Measurements from ENCODE around the gene PYDC2. TPM values are rescaled to one million over a fixed set of nuclear protein-coding genes. Genes with fewer than 3 reads are reported as not detected.
"Not testable (repeated sequence)": the region's sequence is repeated elsewhere in the genome, so short reads cannot be mapped to it uniquely, and the experiment has no call there.

The PYDC2 gene
- total RNA-seq, 1 experiment from 2014 or later, result not detected

GRCh38 chr3:191441687-191442086, 19.3 kb upstream of the PYDC2 start:
- no peak for DNase-seq

GRCh38 chr3:191444569-191444968, 16.4 kb upstream of the PYDC2 start:
- Histone ChIP-seq H3K36me3 (no peaks in the 10 kb centered on the region), H3K27me3 (no peaks in the 10 kb centered on the region), H3K9me3 (no peaks in the 10 kb centered on the region), H3K4me3 (no peak overlapping the region)
- DNase-seq, result no peak

More at GRCh38 chr3:191441687-191442086, 19.3 kb upstream of the PYDC2 start:
- Histone ChIP-seq H3K27me3 (no peaks in the 10 kb centered on the region), H3K36me3 (no peaks in the 10 kb centered on the region), H3K4me3 (no peak overlapping the region), H3K9me3 (no peaks in the 10 kb centered on the region)

GRCh38 chr3:191449256-191449655, 11.7 kb upstream of the PYDC2 start:
- Histone ChIP-seq H3K36me3 (no peaks in the 10 kb centered on the region), H3K9me3 (no peaks in the 10 kb centered on the region), H3K27me3 (no peaks in the 10 kb centered on the region), H3K4me3 (no peak overlapping the region)
- no peak for DNase-seq

GRCh38 chr3:191455257-191455952, 5.6 kb upstream of the PYDC2 start:
- Histone ChIP-seq H3K4me3 (no peak overlapping the region), H3K9me3 (no peaks in the 10 kb centered on the region), H3K27me3 (no peaks in the 10 kb centered on the region), H3K36me3 (no peaks in the 10 kb centered on the region)
- no peak for DNase-seq

GRCh38 chr3:191460360-191460759, 603 bp upstream of the PYDC2 start:
- Histone ChIP-seq H3K9me3 (no peaks in the 10 kb centered on the region), H3K4me3 (no peak overlapping the region), H3K36me3 (no peaks in the 10 kb centered on the region), H3K27me3 (no peaks in the 10 kb centered on the region)
- DNase-seq, result no peak

GRCh38 chr3:191470080-191470479, 9.1 kb downstream of the PYDC2 start:
- Histone ChIP-seq H3K36me3 (no peaks in the 10 kb centered on the region), H3K4me3 (no peak overlapping the region), H3K9me3 (no peaks in the 10 kb centered on the region), H3K27me3 (no peaks in the 10 kb centered on the region)
- DNase-seq, result no peak

GRCh38 chr3:191470545-191470944, 9.6 kb downstream of the PYDC2 start:
- Histone ChIP-seq H3K36me3 (no peaks in the 10 kb centered on the region), H3K27me3 (no peaks in the 10 kb centered on the region), H3K9me3 (no peaks in the 10 kb centered on the region), H3K4me3 (no peak overlapping the region)
- no peak for DNase-seq

- H3K4me3 ChIP-seq, result no peak overlapping the region
- H3K27me3 ChIP-seq, result no peaks in the 10 kb centered on the region
- H3K36me3 ChIP-seq, result no peaks in the 10 kb centered on the region
- no peak for DNase-seq
- no peaks in the 10 kb centered on the region for H3K9me3 ChIP-seq
Observed at GRCh38 chr3:191473661-191474198, 12.8 kb downstream of the PYDC2 start.

GRCh38 chr3:191476066-191476772, 15.3 kb downstream of the PYDC2 start:
- Histone ChIP-seq H3K4me3 (no peak overlapping the region), H3K36me3 (no peaks in the 10 kb centered on the region), H3K9me3 (no peaks in the 10 kb centered on the region), H3K27me3 (no peaks in the 10 kb centered on the region)
- no peak for DNase-seq

GRCh38 chr3:191483994-191484393, 23.0 kb downstream of the PYDC2 start:
- DNase-seq, H3K9me3 ChIP-seq, H3K27me3 ChIP-seq, H3K4me3 ChIP-seq, H3K36me3 ChIP-seq: not testable (repeated sequence)

GRCh38 chr3:191484461-191484860, 23.5 kb downstream of the PYDC2 start:
- no peaks in the 10 kb centered on the region for H3K9me3 ChIP-seq
- DNase-seq, result no peak
- H3K36me3 ChIP-seq, result no peaks in the 10 kb centered on the region
- no peaks in the 10 kb centered on the region for H3K27me3 ChIP-seq
- H3K4me3 ChIP-seq, result no peak overlapping the region

GRCh38 chr3:191492601-191493000, 31.6 kb downstream of the PYDC2 start:
- Histone ChIP-seq H3K9me3 (no peaks in the 10 kb centered on the region), H3K4me3 (no peak overlapping the region), H3K27me3 (no peaks in the 10 kb centered on the region), H3K36me3 (no peaks in the 10 kb centered on the region)
- no peak for DNase-seq

- H3K27me3 ChIP-seq, result no peaks in the 10 kb centered on the region
- no peaks in the 10 kb centered on the region for H3K36me3 ChIP-seq
Observed at GRCh38 chr3:191493336-191493735, 32.4 kb downstream of the PYDC2 start.

GRCh38 chr3:191499307-191500080, 38.5 kb downstream of the PYDC2 start:
- no peaks in the 10 kb centered on the region for H3K9me3 ChIP-seq
- no peaks in the 10 kb centered on the region for H3K27me3 ChIP-seq
- H3K36me3 ChIP-seq, result no peaks in the 10 kb centered on the region
- peak; percentile 90 for DNase-seq
- peak overlapping the region; percentile 28 for H3K4me3 ChIP-seq

More at GRCh38 chr3:191493336-191493735, 32.4 kb downstream of the PYDC2 start:
- H3K9me3 ChIP-seq, result no peaks in the 10 kb centered on the region
- no peak overlapping the region for H3K4me3 ChIP-seq
- DNase-seq, result no peak

GRCh38 chr3:191500892-191501291, 39.9 kb downstream of the PYDC2 start:
- no peaks in the 10 kb centered on the region for H3K27me3 ChIP-seq
- no peak overlapping the region for H3K4me3 ChIP-seq
- H3K36me3 ChIP-seq, result no peaks in the 10 kb centered on the region
- no peaks in the 10 kb centered on the region for H3K9me3 ChIP-seq
- DNase-seq, result no peak

- DNase-seq, result no peak
- Histone ChIP-seq H3K27me3 (no peaks in the 10 kb centered on the region), H3K4me3 (no peak overlapping the region), H3K9me3 (no peaks in the 10 kb centered on the region), H3K36me3 (no peaks in the 10 kb centered on the region)
Observed at GRCh38 chr3:191502583-191502982, 41.6 kb downstream of the PYDC2 start.

- no peaks in the 10 kb centered on the region for H3K36me3 ChIP-seq
- no peak overlapping the region for H3K4me3 ChIP-seq
Observed at GRCh38 chr3:191509078-191509477, 48.1 kb downstream of the PYDC2 start.

More at GRCh38 chr3:191509078-191509477, 48.1 kb downstream of the PYDC2 start:
- Histone ChIP-seq H3K27me3 (no peaks in the 10 kb centered on the region), H3K9me3 (no peaks in the 10 kb centered on the region)
- DNase-seq, result no peak
